ENCODE data around the gene SLC6A6.
"Not testable (repeated sequence)": the region's sequence is repeated elsewhere in the genome, so short reads cannot be mapped to it uniquely, and the experiment has no call there.

The SLC6A6 gene

DNA sequence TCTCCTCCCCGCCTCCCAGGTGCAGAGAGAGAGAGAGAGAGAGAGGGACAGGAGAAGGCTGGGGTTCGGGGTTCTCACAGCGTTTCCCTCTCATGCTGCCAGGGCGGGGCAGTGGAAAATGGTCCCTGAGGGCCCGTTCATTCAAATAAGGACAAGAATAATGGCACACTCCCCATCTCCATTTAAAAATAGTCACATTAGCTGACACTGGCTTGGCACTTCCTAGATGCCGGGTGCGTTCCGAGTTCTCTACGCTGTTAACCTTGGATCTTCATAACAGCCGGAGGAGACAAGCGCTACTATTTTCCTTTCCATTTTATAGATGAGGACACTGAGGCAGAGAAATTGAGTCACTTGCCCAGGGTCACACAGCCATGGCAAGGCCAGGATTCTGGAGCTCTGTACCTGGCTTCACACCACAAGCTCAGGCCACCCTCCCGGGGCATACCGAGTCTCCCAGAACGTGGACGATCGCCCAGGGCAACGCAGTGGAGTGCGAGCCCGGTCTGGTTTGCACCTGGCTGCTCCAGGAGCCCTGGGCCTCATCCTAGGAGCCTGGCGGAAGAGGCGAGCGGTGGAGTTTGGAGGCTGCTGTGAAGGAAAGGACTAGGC is 608 bp upstream of the SLC6A6 start:
- no peak for DNase-seq

DNA sequence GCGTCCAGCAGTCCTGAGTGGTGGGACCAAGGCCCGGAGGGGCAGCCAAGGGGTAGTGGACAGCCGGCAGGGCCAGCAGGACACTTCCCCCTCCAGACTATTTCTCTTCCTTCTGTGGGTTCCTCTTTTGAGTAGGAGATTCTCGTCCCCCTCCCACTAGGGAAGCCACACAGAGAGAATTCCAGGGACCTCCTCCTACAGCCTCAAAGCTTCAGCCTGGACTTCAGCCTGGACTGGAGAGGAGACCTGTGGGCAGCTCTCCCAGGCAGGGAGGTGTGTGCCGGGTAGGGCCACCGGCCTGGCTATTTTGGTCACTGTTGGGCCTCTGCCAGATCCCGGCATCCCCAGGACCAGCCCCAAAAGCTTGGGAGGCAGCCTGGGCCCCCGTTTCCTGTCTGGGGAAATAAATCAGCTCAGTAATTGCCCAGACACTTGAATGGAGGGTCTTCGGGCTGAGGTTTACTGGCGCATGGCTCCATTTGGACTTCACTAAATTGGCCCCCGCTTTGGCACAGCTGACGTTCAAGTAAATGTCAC is 1.3 kb downstream of the SLC6A6 start:
- no peak for DNase-seq

DNA sequence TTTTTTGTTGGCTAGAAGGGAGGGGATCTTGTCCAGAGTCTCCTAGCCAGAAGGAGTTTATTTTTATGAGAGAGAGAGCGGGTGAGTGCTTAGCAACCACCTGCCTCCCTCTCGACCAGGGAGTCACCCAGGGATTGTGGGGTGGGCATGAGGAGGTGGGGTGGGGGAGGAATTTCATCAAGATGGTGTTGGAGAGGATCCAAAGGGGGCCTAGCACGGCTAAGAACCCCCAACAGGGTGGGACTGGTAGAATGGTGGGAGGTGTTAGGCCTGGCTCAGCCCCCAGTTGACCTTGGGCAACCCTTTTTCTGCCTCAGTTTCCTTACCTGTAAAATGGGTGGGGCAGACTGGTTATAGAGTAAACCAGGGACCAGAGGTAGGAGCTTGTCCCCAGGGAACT is 1.8 kb downstream of the SLC6A6 start:
- peak; percentile 27 to 45 for DNase-seq

DNA sequence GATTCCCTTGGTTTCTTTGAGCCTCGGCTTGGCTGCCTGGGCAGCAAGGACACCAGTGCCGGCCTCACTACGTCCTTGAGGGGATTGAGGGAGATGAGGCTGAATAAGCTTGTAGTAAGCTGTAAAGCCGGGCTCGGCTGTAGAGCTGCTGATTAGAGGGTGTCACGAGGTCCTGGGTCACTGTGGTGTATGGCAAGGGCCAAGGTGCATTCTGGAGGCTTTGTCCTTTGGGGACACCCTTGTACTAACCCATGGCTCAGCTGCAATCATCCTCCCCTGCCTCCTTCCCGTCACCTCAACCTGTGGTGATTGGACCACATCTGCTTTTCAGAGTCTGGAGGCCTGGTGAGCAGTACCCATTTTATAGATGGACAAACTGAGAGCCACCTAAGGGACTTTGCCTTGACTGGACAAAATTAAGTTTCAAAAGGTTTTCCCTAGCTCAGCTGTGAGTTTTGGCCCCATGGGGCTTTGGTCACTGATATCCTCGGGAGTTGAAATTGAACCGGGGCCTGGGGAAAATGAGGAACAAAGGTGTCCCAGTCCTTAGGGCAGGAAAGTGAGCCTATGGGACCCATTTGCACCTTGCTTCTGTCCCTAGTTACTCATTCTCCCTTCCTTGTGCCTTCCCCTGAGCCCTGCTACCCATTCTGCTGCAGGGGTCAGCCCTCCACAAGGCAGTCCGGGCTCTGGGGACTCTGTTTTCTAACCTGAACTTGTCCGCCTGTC is 2.4 kb downstream of the SLC6A6 start:
- DNase-seq: no peak

DNA sequence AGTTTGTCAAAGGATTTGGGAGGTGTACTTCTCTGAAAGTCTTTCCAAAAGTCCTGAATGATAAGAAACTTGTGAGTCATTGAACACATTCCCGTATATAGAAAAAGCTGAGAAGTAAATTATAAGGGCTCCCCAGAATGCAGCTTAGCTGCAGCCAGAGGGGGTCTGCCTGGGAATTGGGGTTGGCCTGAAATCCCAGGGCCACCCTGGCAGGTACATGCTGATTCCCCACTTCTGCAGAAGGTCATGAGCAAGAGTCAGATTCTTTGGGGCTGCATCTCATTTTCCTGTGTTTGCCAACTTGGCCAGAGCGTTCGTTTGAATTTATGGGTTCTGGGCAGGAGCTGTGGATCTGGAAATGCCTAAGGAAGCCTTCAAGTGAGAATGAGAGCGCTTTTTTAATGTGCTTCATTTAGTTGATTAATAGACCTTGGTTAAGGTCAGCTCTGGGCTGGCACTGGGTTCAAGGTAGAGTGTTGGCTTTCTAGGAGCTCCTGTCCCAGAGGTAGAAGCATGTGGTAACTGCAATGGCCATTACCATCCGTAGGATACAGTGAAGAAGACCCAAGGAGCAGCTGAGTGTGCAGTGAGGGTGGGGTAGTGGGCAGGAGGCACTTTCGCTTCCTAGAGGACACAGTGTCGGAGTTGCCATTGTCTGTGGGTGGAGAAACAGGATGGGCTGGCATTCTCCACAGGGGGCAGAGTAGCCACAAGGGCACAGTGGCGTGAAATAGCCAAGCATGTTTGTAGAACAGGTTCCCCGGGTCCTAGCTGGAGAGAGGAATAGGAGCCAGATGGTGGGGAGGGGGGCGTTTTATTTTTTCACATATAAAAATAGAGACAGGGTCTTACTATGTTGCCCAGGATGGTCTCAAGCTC is 3.2 kb downstream of the SLC6A6 start:
- DNase-seq: no peak

DNA sequence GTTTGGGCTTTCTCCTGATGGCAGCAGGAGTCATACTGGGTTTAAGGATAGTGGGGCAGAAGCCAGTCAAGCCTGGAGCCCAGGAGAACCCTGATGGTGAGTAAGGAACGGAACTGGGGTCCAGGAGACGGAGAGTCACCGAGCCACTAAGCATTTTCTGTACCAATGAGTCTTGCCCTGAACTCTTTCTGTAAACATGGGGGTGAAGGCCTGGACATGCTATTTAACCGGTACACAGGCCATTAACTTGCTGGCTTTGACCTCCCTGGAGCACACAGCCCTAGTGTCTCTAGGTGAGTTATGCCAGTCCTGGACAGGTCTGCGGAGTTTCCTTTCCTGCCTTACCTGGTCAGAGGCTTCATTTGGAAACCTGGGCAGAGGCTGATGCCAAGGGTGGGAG is 3.9 kb downstream of the SLC6A6 start:
- no peak for DNase-seq

DNA sequence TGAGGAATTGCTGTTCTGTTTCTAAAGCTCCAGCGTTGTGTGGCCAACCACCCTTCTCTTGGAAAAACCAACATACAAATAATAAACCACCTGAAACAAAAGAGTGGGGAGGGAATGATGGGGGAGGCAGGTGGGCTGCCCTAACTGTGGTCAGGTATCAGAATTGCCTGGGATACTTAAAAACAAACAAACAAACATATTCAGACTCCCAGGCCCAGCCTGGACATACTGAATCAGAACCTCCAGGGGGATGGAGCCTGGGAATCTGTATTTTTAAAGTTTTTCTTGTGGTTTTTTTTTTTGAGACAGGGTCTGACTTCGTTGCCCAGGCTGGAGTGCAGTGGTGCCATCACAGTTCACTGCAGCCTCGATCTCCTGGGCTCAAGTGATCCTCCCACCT is 4.4 kb downstream of the SLC6A6 start:
- DNase-seq: no peak

DNA sequence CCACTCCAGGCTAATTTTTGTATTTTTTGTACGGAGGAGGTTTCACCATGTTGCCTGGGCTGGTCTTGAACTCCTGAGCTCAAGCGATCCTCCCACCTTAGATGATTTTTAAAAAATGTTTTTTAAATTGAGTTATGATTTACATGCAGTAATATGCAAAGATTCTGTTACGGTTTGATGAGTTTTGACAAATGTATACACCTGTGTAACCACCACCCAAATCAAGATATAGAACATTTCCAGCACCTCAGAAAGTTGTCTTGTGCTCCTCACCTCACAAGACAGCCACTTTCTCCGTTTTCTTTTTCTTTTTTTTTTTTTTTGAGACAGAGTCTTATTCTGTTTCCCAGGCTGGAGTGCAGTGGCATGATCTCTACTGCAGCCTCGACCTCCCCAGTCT is 4.8 kb downstream of the SLC6A6 start:
- no peak for DNase-seq

DNA sequence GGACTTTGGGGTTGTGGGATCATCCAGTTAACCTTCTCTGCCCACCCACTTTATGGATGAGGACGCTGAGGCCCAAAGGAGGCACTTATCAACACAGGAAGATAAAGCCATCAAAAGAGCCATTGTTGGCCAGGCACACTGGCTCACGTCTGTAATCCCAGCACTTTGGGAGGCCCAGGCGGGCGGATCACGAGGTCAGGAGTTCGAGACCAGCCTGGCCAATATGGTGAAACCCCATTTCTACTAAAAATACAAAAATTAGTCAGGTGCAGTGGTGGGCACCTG is 7.3 kb downstream of the SLC6A6 start:
- not testable (repeated sequence) for DNase-seq

DNA sequence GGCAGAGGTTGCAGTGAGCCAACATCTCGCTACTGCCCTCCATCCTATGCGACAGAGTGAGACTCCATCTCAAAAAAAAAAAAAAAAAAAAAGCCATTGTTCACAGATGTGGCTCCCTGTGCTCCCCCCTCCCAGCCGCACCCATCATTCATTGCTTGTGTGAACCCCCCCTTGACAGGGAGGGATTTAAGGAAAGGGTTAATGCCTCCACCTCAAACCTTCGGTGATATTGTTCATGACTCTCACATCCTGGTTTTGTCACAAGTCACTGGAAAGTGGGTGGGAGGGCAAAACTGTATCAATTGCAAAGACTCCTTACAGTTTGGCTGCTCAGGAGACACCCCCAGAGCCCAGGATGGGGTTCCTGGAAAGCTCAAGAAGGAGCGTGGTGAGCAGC is 7.7 kb downstream of the SLC6A6 start:
- no peak for DNase-seq

DNA sequence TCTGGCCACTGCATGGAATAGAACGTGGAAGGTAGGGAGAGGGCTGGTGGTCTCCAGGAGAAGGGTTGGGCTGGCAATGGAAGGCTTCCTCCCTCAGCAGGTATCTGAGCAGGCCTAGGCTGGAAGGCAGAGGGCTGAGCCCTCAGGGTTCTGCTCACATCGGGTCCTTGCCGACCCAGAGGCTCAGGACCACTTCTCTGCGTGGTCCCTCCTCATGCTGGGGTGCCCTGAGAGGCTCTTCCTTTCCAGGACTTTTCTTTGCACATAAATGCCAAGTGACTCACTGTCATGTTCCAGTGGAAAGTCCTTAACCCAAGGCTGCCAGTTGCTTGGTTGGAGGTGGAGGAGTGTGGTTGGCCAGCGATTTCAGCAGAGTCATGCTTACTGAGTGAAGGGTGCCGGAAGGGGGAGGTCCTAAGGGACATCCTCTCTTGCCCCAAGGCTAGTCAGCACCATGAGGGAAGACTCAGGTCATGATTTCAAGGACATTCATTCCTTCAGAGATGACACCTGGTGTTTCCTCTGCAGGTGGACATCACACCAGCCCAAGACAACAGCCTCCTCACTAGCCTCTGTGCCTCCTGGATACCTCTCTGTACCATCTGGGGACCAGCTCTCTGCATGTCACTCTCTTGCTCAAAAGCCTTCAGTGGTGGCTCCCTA is 8.2 kb downstream of the SLC6A6 start:
- DNase-seq: no peak

DNA sequence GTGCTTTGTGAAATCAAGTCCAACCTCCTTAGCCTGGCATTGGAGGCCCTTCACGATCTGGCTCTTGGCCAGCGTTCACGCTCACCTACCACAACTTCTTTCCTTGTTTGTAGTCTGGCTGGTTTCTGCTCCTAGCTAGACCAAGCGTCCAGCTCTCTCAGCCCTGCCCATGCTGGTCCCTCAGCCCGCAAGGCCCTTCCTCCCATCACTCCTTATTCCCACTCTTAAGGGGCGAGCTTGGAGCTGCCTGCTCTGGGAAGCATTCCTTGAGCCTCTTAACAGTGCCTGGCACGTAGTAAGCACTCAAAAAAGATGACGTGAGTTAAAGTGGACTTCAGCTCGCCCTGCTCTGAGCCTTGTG is 8.7 kb downstream of the SLC6A6 start:
- DNase-seq: no peak

DNA sequence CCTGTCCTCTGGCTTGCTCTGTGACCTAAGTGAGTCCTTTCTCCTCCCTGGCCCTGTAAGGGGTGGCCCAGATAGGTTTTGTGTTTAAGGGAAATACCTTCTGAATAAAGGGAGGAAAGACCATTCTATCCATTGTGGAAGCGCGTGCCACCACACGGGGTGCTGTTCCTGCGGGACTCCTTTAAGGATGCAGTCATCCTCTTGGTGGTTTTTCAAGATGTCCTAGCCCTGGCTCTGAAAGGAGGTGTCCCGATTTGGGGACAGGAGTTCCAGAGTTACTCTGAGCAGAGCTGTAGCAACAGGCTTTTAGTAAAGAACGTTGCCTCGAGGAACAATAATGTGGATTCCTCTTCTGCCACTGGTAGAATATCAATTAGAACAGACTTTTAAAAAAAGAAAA is 9.6 kb downstream of the SLC6A6 start:
- DNase-seq: peak in 1 of 2 experiments; percentile 9

DNA sequence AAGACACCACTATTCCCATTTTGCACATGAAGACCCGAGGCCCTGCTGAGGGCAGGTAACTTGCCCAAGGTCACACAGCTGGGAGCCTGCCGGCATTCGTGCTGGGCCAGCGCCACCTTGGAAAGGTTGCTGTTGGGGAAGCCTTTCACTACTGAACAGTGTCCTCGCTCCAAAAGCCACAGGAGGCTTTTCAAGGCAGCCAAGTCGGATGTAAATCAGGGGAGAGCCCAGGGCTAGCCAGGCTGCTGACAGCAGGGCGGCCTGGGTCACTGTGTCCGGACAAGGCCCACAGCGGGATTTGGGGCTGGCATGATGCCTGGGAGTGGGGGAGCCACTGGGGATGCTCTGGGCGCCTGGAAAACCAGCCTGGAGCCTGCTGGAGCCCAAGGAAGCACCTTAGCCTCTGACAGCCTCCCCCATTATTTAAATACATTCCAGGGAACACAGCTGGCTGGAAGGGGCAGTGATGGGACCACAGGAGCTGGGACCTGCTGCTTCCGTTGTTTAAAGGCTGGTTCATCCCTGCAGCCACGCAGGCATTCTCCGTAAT is 10.5 kb downstream of the SLC6A6 start:
- no peak for DNase-seq

DNA sequence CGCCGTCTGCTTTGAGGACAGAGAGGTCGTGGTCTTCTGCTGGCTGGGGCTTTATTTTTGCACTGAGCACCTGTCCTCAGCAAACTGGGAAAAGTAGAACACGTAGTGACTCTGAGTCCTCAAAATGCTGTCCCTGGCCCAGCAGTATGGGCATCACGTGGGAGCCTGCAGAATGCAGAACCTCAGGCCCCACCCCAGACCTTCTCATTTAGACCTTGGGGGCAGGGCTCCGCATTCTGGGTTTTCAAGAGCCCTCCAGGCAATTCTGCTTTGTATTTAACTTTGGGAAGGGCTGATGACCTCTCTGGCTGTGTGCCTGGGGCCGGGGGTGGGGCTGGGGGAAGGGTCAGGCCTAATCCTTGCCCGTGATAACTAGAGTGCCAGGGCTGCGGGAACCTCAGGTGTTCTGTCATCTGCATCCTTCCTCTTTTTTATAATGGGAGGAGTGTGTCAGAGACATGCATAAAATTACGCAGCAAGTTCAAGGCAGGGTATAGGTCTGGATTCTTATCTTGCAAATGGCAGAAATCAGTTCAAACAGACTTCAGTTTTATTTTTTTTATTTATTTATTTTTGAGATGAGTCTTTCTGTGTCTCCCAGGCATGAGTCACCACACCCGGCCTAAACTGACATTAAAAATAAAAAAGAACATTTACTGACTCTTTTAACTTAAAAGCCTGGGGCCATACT is 11.1 kb downstream of the SLC6A6 start:
- DNase-seq: no peak

DNA sequence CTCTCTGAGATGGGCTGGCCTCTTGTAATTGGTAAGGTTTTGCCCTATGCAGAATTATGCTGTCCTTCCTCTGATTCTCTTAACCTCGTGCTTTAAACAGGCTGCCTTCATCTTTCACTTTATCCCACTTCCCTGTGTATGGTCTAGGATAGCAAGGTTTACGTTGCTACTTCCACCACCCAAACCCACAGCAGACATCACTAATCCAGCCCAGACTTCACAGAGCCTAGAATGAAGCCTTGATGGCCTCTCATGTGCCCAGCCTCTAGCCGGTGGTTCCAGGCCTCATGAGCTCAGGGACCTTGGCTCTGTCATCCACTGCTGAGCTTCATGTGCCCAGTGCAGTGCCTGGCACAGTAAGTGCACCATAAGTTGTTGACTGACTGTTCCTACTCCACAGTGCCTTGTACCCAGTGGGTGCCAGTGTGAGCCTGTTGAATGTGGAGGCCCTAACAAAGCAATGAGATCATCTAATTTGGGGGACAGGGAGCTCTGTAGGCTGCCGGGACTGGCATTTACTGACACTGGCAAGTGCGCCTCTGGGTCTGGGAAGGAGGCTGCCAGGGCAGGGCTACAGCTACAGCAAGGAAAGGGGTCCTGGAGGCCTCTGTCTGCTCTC is 12.5 kb downstream of the SLC6A6 start:
- DNase-seq: no peak

DNA sequence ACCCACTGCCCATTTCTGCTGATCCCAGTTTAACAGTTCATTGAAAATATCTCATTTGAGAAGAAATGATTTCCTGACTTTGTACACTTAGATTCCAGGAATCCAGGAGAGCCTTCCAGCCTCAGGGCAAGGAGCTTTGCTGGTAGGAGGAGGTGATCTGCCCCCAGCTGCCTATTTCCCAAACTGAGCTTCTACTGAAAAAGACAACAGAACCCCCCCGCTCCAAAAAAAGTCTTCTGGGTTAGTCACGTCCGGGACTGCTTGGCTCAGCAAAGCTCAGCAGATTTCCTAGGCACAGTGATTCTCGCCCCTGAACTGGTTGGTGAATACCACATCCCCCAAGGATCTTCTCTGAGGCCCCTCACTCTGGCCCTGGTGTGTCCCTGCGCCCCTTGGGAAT is 13.1 kb downstream of the SLC6A6 start:
- DNase-seq: no peak

DNA sequence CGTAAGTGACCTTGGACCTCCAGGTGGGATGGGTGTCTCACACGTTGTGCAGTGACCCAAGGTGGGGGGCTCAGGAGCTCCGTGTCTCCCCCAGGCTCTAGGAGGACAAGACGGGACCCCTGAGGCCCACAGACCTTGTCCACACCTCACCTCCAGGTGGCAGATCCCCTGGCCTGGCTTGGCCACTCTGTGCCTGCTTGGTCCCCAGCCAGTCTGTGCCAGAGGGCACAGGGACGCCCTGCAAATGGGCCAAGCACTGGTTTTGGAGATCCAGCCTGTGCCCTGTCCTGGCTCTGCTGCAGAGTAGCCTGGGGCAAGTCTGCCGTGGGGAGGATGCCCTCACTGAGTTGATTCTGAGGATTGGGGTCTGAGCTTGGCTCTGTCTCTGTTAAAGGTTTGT is 14.0 kb downstream of the SLC6A6 start:
- DNase-seq: no peak

DNA sequence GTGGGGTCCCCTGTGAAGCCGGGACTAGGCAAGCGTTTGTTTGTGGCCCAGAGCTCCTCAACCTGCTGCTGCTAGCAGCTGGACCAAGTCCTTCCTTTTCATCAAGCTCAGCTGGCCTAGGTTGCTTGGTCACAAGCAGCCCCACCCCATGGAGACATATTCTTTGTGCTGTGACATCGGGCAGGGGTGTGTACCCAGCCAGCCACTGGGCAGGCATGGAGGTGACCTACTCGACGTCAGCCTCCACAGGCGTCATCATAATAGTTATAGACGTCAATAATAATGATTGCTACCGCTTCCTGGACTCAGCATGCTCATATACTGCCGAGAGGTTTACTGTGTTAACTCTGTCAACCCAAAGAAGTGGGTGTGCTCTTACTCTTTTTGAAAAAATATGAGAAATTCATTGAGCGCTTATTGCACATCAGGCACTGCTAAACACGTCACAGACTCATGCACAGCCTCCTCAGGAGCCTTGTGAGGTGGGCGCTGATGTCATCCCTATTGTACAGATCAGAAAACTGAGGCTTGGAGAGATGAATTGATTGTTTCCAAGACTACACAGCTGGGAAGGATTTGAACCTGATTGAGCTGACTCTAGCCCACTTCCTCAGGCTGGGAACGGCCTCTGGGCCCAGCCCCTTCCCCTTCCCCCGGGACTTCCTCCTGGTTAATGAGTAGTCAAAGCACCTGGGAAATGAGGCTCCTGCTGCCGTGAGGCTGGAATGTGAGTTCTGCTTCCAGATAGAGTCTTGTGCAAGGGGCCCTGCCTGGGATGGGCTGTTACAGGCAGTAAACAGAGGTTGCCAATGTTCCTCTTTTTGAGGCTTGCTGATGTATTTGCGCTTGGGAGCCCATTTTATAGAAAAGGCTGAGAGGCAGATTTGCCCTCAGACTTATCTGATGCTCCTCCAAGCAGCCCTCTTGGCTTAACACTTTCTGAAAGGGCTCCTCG is 16.2 kb downstream of the SLC6A6 start:
- DNase-seq: no peak

DNA sequence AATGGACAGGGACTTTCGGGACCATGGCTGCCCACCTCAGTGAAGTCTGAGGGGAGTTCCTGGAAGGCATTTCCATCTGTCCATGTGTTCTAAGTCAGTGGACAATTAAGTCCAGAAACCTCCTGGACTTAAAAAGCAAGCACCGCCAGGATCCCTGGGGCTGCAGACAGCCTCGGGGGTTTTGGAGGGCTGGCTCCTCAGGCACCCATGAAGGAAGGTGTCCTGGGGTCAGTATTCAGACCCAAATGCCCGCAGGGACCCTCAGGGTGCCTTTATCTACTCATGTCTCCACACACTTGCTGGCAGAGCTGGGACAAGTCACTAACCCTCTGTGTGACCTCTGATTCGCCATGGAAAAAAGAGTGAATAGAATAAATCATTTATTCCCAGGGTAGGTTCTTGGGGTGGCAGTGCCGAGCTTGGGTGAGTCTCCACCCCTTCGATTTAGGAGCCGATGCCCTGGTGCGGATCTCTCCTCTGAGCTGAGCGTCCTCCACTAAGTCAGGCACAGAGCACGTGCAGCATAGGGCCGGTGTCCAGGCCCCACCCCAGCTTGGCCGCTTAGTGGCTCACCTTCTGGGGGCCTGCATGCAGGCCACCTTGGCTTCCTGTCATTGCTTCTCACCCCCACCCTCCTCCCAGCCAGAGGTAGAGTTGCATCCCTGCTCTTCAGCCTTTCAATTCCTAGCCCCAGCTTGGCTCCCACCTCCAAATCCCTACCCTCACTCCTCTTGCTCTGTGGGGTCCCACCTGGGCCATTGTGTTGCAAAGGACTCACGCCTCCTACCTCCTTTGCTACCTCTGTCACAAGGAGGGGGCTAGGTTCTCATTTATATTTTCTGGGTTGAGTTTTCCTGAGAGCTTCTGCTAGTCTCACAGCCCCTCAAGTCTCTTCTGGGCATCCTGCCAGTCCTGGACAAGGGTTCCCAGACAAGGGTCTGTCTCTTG is 19.9 kb downstream of the SLC6A6 start:
- no peak for DNase-seq
